ENCODE results near the gene CARF.
"Not testable (repeated sequence)": the region's sequence is repeated elsewhere in the genome, so short reads cannot be mapped to it uniquely, and the experiment has no call there.

The CARF gene, protein sequence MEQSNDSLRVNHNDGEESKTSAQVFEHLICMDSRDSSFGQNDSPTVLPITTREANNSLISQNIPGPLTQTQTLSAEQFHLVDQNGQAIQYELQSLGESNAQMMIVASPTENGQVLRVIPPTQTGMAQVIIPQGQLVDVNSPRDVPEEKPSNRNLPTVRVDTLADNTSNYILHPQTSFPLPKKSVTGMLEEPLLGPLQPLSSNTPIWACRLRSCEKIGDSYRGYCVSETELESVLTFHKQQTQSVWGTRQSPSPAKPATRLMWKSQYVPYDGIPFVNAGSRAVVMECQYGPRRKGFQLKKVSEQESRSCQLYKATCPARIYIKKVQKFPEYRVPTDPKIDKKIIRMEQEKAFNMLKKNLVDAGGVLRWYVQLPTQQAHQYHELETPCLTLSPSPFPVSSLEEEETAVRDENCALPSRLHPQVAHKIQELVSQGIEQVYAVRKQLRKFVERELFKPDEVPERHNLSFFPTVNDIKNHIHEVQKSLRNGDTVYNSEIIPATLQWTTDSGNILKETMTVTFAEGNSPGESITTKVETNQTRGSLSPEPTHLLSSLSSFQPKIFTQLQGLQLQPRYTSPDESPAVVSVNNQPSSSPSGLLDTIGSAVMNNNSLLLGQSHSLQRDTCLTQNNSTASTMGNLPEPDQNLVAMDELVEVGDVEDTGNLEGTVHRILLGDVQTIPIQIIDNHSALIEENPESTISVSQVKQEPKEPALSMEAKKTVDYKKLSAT

DNA sequence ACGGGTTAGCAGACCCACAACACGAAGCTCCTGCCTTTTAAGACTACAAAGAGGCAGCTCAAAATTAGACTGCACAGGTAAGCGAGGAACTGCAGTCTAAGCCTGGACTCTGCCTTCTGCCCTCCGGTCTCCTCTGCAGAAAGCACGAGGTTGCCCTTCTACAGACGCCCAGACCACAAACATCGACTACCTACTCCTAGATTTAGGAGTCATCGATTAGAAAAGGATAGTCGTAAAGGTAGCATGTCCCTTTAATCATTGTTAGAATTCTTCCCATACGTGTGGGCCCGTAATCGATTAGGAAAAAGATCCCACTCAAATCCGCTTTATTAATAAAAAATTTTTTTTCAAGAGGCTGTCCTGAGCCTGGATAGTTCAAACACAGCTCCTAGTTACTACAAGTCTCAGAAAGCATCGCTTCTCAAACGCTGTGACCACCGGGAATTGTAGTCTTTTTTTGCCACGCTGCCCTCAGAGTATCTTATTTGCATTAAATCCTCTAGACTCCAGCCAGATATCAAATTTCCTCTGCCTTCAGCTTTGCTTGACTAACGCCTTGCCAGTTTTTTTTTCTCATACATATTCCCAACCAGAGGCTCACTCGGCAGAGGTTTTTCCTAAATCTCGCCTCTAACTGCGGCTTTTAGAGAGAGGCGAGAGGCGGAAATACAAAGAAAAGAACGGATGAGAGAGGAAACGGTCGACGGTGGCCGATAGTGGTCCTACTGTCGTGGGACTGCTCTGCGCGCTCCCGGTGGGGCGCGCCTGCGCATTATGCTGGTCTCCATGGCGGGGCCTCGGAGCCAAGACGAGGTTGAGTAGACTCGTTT is at the start of gene CARF, which contains the start of gene WDR12:
Gene CARF, plus strand, starts transcription at position 764 of the 830 bp plus-strand sequence. CDS start 29,628 bp downstream, outside the sequence.
Gene WDR12, minus strand, starts transcription at position 162 of the 830 bp plus-strand sequence. CDS start 197 bp downstream, outside the sequence.
- no peak for TF ChIP-seq Cebpa-rat (IDR thresholded peaks at IDR 0.05)
- no peaks in the 10 kb centered on the region for H3K9me3 ChIP-seq
- peaks cover 28% of the 10 kb centered on the region; the same call in 1 of the 2 replicates for H4K20me1 ChIP-seq
- H3K4me2 ChIP-seq: peak within 1 kb of the TSS; percentile 89
- peak within 1 kb of the TSS; percentile 90 for H3K9ac ChIP-seq
- peak within 1 kb of the TSS; percentile 89 for H3K27ac ChIP-seq
- peak within 1 kb of the TSS; percentile 87 for H3K4me3 ChIP-seq
- H3K4me1 ChIP-seq: peaks cover 22% of the 10 kb centered on the region
- H3K36me3 ChIP-seq: peaks cover 9% of the 10 kb centered on the region; the same call in 1 of the 2 replicates
- H3K27me3 ChIP-seq: no peaks in the 10 kb centered on the region

DNA sequence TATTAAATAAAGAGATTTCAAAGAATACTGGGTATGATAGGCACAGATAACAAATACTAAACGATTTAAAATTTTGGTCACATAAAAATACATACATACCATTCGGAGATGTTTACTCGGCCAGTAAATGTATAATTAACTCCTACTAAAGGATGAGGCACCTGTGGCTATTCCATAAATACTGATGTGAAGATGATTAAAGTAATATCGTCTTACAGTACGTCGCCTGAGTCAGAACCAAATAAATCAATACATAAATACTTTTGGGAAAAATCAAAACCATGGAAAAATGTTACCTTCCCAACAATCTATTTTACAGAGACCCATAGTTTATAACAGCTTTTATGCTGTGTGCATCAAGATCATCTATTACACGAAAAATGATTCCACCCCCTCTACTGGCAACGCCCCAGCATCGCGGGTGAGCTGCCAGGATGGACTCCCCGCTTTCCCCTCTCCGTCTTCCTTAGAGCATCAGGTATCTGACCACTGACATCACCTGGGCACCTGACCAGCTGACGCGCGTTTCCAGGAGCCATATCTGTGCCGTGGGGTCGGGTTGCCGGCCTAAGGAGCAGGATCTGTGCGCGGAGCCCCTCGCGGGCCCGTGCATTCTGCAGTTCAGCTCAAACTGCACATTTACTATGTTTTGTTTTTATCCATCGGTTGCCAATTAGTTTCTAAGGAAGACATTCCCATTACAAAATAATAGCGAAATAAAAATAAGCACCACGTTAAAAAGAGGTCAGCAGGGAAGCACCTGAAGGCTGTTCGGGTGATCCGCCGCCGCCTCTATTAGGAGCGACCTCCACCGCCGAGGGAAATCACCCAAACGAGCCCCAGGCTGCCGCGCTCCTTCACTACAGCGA is 41.4 kb upstream of the CARF start:
- peak overlapping the region; percentile 84 for H3K4me3 ChIP-seq
- no peaks in the 10 kb centered on the region for H4K20me1 ChIP-seq
- peaks cover 6% of the 10 kb centered on the region; the same call in 1 of the 2 replicates for H3K4me1 ChIP-seq
- no peak for TF ChIP-seq Cebpa-rat (IDR thresholded peaks at IDR 0.05)
- H3K27ac ChIP-seq: peak overlapping the region; percentile 87
- no peaks in the 10 kb centered on the region for H3K36me3 ChIP-seq
- peak overlapping the region; percentile 90 for H3K4me2 ChIP-seq
- H3K27me3 ChIP-seq: no peaks in the 10 kb centered on the region
- H3K9me3 ChIP-seq: no peaks in the 10 kb centered on the region
- H3K9ac ChIP-seq: peak overlapping the region; percentile 83

DNA sequence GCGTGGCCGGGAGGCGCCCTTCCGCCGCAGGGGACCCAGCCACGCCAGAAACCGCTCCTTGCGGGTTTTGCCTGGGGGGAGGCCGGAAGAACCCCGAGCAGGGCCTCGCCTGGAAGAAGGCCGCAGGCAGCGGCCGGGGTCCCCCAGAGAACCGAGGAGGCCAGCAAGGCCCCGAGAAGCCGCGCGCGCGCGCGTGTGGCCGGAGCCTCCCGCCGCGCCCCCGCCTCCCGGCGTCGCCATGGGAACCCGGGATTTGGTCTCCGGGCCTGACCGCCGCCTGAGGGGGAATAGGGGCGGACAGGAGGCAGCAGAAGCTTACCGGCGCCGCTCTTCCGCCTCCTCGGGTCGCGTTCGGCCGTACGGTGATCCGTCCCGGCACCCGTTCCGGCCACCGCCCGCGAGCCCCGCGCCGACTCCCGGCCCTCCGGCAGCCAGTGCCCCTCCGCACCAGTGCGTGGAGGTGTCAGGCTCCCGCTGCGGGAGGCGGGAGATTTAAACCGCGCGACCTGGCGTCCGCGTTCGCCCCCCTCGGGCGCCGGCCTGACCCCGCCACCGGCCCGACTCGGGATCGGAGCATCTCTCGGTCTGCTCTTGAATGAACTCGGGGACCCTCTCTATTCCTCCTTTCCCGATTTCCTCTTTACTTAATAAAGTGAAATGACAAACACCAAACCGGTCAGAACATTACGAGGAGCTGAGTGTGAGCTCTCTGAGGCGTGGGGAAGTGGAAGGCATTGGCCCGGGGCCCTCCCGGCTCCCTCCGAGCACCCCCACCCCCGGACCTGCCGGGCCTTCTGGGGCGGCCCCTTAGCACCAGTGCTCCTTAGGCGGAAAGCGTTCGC is 40.6 kb upstream of the CARF start, which contains the start of gene ICA1L:
Gene ICA1L, minus strand, starts transcription at position 467 of the 842 bp plus-strand sequence. CDS start 42,757 bp downstream, outside the sequence.
- peak within 1 kb of the TSS; percentile 83 for H3K9ac ChIP-seq
- TF ChIP-seq Cebpa-rat (IDR thresholded peaks at IDR 0.05): no peak
- H3K4me1 ChIP-seq: peaks cover 6% of the 10 kb centered on the region; the same call in 1 of the 2 replicates
- H3K27me3 ChIP-seq: no peaks in the 10 kb centered on the region
- H3K4me2 ChIP-seq: peak within 1 kb of the TSS; percentile 90
- H4K20me1 ChIP-seq: no peaks in the 10 kb centered on the region
- H3K4me3 ChIP-seq: peak within 1 kb of the TSS; percentile 84
- H3K27ac ChIP-seq: peak within 1 kb of the TSS; percentile 87
- H3K9me3 ChIP-seq: no peaks in the 10 kb centered on the region
- no peaks in the 10 kb centered on the region for H3K36me3 ChIP-seq

DNA sequence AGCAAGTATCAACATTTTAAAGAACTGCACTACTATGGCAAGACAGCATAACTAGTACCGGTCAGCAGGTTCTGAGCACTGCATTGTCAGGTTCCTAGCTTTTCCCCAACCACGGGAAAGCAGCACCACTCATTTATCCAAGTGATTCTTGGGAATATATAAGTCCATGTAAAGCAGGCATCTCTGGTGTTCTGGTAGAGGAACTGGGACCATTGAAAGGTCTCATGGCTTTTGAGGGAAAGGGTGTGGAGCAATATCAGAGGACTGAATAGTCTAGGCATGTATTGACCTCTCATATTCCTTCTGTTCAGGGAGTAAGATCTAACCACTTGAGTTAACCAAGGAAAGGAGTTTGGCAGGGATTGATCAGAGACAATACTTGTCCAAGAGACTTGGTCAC is 34.4 kb upstream of the CARF start:
- H3K27me3 ChIP-seq: no peaks in the 10 kb centered on the region
- H3K4me2 ChIP-seq: no peak overlapping the region
- no peak overlapping the region for H3K9ac ChIP-seq
- no peak overlapping the region for H3K4me3 ChIP-seq
- no peaks in the 10 kb centered on the region for H3K4me1 ChIP-seq
- TF ChIP-seq Cebpa-rat (IDR thresholded peaks at IDR 0.05): no peak
- no peaks in the 10 kb centered on the region for H3K9me3 ChIP-seq
- peaks cover 53% of the 10 kb centered on the region for H3K36me3 ChIP-seq
- no peak overlapping the region for H3K27ac ChIP-seq
- no peaks in the 10 kb centered on the region for H4K20me1 ChIP-seq

DNA sequence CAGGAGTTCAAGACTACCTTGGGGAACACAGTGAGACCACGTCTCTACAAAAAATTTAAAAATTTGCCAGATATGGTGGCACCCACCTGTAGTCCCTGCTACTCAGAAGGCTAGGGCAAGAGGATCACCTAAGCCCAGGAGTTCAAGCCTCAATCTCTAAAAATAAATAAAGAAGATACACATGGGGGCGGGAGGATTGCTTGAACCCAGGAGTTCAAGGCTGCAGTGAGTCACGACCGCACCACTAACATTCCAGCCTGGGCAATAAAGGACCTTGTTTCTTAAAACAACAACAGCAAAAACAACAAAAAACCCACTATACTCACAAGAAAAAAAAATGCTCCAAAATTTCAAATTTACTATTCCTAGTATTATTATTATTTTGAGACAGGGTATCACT is 30.5 kb upstream of the CARF start:
- H3K27me3 ChIP-seq: no peaks in the 10 kb centered on the region
- H3K9me3 ChIP-seq: no peaks in the 10 kb centered on the region
- H3K36me3 ChIP-seq: peaks cover 91% of the 10 kb centered on the region
- H4K20me1 ChIP-seq: no peaks in the 10 kb centered on the region
- no peak for TF ChIP-seq Cebpa-rat (IDR thresholded peaks at IDR 0.05)
- no peak overlapping the region for H3K27ac ChIP-seq
- no peak overlapping the region for H3K4me2 ChIP-seq
- H3K4me3 ChIP-seq: no peak overlapping the region
- H3K4me1 ChIP-seq: no peaks in the 10 kb centered on the region
- no peak overlapping the region for H3K9ac ChIP-seq

DNA sequence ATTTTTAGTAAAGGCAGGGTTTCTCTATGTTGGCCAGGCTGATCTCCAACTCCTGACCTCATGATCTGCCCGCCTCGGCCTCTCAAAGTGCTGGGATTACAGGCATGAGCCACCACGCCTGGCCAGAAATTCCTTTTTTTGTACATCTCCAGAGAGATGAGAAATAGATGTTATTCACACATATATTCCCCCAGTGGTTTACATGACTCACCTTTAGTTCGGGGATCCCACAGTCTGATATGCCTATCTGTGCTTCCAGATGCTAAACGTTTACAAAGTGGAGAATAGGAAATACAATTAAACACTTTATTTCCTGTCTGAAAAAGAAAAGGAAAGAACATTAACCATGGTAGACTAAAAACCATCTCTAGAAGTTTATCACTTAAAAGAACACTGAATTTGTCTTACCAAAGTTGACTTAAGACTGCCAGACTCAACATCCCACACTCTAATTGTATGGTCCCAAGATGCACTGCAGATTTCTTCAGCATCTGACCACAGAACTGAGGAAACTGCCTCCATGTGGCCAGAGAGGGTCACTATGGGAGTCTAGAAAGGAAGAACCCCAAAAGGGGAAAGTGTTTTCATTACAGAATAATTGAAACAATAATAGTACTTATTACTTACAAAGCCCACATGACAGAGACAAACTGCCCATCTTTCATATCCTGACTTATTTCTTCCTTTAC is 27.9 kb upstream of the CARF start:
- H4K20me1 ChIP-seq: no peaks in the 10 kb centered on the region
- H3K36me3 ChIP-seq: peaks cover 95% of the 10 kb centered on the region
- H3K9me3 ChIP-seq: no peaks in the 10 kb centered on the region
- no peak overlapping the region for H3K4me2 ChIP-seq
- no peaks in the 10 kb centered on the region for H3K27me3 ChIP-seq
- TF ChIP-seq Cebpa-rat (IDR thresholded peaks at IDR 0.05): no peak
- H3K4me1 ChIP-seq: no peaks in the 10 kb centered on the region
- no peak overlapping the region for H3K4me3 ChIP-seq
- no peak overlapping the region for H3K27ac ChIP-seq
- H3K9ac ChIP-seq: no peak overlapping the region

DNA sequence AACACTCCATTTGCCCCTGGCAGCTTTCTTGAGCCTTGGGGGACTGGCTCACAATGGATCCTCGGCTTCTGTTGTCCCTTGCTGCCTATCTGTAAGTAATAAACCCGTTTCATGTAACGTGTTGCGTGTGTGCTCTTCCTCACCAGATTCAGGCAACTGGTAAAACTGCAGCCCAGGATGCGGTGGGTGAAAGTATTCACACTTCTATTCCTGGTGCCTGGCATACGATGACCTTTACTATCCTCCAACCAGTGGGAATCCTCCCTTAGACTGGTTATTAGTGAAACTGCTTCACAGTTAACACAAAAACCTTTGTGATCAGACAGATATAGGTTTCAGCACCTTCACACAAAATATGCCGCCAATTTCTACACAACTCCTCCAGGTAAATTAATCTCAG is 26.9 kb upstream of the CARF start:
- Histone ChIP-seq H3K27ac (no peak overlapping the region), H4K20me1 (no peaks in the 10 kb centered on the region), H3K4me2 (no peak overlapping the region), H3K27me3 (no peaks in the 10 kb centered on the region), H3K9me3 (no peaks in the 10 kb centered on the region), H3K36me3 (peaks cover 95% of the 10 kb centered on the region), H3K4me1 (no peaks in the 10 kb centered on the region), H3K9ac (no peak overlapping the region), H3K4me3 (no peak overlapping the region)
- no peak for TF ChIP-seq Cebpa-rat (IDR thresholded peaks at IDR 0.05)

DNA sequence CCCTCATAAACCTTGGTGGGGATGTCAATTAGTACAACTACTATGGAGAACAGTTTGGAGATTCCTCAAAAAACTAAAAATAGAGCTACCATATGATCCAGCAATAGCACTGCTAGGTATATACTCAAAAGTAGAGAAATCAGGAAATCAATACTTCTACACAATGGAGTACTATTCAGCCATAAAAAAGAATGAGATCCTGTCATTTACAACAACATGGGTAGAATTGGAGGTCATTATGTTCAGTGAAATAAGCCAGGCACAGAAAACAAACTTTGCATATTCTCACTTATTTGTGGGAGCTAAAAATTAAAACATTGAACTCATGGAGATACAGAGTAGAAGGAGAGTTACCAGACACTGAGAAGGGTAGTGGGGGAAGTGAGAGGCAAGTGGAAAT is 6.6 kb upstream of the CARF start:
- not testable (repeated sequence) for H3K4me2 ChIP-seq, H3K4me3 ChIP-seq, H3K27ac ChIP-seq, H3K9ac ChIP-seq, H3K27me3 ChIP-seq
- H3K36me3 ChIP-seq: peaks cover 55% of the 10 kb centered on the region
- H3K4me1 ChIP-seq: peaks cover 13% of the 10 kb centered on the region
- peaks cover 20% of the 10 kb centered on the region for H3K9me3 ChIP-seq
- H4K20me1 ChIP-seq: peaks cover 62% of the 10 kb centered on the region
